GM19463 (cell line): ENCODE measurements around the gene ADH7.
"Not testable (repeated sequence)": the region's sequence is repeated elsewhere in the genome, so short reads cannot be mapped to it uniquely, and the experiment has no call there.

ENCODE experiments used
- ATAC-seq: cut with Tn5 transposase; IDR thresholded peaks from one replicate; pipeline ENCODE4 v1.9.1; 2021; ENCODE audit warnings: mild to moderate bottlenecking, moderate library complexity; ENCODE audit not compliant: unreplicated experiment

Gene ADH7

DNA sequence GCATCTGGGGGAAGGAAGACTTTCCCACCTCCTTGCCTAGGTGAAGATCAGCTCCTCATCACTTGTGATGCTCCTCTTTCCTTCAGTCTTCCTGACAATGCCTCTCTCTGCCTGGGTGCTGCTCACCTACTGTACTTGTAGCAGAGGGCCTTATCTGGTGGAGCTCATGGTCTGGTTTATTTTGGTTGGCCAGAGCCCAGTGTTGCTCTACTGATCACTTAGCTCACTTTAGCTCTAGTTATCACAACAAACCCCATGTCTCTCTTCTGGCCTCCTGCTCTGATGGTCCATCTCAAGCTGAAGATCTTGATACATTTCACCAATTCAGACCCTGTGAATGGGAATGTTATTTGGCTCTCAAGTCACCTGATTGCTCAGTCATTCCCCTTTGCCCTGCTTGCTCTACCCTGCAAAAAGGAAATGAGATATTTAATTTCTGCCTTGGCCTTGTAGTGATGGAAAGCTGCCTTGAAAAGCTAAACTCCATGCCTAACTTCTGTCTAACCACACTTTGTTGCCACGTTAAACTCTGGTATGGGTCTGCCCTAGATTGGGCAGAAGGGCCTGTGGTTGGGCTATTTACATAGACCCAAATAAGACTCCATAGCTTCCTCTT, 52.3 kb downstream of the ADH7 start:
- no peak for ATAC-seq

DNA sequence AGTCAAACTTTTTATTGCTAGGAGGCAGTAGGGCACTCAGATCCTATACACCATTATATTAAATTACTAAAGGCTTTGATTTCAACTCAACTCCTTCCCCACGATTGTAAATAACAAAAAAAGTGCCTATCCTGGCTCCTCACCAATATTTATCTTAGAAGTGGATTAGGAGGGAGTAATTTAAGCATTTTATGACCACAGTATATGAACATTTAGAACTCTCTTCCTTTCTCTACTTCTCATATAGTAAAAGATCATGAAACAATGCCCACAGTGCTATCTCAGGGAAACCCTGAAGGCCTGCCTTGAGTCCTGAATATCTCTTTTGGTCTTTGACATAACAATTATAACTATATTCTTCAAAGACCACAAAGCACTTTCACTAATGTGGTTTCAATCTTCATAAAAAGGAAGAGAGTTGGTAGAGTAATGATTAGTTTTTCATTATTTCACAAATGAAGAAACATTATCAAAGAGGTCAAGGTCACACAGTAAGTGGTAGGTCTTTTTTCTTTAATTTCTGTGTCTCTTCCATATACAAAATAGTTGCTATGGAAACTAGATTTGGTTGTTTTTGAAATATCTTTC, 53.5 kb downstream of the ADH7 start:
- ATAC-seq = no peak

DNA sequence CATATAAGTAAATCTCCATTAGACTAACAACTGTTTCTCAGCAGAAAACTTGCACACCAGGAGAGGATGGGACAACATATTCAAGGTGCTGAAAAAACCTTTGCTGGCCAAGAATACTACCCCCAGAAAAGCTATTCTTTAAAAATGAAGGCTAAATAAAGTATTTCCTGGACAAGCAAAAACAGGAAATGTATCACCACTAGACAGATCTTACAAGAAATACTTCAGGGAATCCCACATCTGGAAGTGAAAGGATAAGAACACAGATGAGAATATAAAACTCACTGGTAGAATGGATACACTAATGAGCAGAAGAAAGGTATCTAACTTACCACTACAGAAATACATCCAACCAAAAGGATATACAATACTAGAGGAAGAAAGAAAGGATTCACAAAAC, 55.6 kb downstream of the ADH7 start:
- ATAC-seq = no peak

- ATAC-seq = no peak
These were observed 56.3 kb downstream of the ADH7 start for GRCh38 chr4:99378876-99379275.

DNA sequence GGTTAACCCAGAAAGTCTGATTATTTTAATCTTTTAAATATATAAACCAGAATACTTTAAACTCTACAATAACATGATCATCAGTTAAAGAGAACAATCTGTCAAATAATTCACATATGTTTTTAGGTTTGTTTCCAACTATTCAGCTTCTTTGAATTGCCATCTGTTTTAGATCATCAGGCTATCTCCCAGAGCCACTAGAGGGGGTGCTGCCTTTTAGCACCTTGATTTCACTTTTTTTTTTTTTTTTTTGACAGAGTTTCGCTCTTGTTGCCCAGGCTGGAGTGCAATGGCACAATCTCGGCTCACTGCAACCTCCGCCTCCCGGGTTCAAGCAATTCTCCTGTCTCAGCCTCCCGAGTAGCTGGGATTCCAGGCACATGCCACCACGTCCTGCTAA, 57.8 kb downstream of the ADH7 start:
- not testable (repeated sequence) for ATAC-seq

GRCh38 chr4:99372464-99372863, 62.7 kb downstream of the ADH7 start:
- ATAC-seq = not testable (repeated sequence)

DNA sequence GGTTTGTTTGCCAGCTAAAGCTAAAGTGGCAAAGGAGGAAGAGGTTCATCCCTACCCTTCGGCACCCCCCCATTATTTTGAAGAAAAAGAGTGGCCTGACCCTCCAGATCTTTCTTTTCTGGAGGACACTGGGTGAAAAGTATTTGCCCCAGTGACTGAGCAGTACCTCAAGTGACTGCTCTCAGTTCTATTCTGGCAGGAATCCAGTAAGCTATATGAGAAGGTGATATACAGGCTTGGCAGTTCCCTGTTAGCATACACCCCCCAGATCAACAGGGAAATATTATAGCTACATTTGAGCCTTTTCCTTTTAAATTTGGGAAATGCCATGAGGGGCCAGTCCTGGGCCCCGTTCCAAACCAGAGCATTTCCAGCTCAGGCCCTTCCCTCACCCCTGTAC, 67.3 kb downstream of the ADH7 start:
- ATAC-seq = not testable (repeated sequence)

- no peak for ATAC-seq
These were observed 68.7 kb downstream of the ADH7 start for GRCh38 chr4:99366491-99366890.

DNA sequence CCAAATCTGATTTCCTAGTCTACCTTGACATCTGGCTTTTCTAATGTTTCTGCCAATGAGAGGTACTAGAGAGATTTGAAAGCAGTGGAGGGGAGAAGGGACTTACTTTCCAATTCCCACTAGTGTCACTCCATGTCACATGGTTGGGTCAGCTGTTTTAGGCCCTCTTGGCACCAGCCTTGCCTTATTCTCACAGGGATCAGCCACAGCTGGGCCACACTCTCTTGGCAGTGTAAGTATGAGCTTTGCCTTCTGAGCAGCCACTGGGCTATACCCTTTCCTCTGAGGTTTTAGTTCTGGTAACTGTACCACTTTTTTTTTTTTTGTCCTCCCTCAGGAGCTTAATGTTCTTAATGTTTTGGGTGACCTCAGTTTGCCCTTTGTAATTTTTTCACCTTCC, 72.4 kb downstream of the ADH7 start:
- ATAC-seq = no peak
